HCT116 (cell line): ENCODE results near the gene BOD1L1. TPM values are rescaled to one million over a fixed set of nuclear protein-coding genes. Genes with fewer than 3 reads are reported as not detected.

Experiments used
- ATAC-seq: fragments of 200-7000 bp; cut with Tn5 transposase; 2 replicates; pipeline ENCODE4 v1.9.1; 2020; ENCODE audit warnings: mild to moderate bottlenecking, moderate library complexity
- BruUV-seq: library from RNA; stranded (reverse); fragments of 400-500 nt; replicated peaks from 2 replicates; lab custom pipeline; 2021; lab: Mats Ljungman, UMichigan
- CTCF ChIA-PET: fragments of 300-600 bp; sonication (Branson Sonifier 250); formaldehyde crosslinking; loops from one replicate; lab custom pipeline; 2021; ENCODE audit warnings: antibody characterized with exemption; lab: Charles Lee
- POLR2A ChIA-PET: fragments of 300-600, 350-600 bp; sonication (Branson Sonifier 250); formaldehyde crosslinking; loops from one replicate; lab custom pipeline; 2021; ENCODE audit warnings: antibody characterized with exemption; lab: Charles Lee
- RAD21 ChIA-PET, 2 experiments: fragments of 300-600 bp; sonication (Branson Sonifier 250); formaldehyde crosslinking; loops; one replicate each; lab custom pipeline; 2023; ENCODE audit warnings: low total read pairs in 2 of 2; ENCODE audit not compliant: uncharacterized antibody in 2 of 2, unreplicated experiment in 2 of 2, low non-redundant PET in 1 of 2; lab: Charles Lee
- DNase-seq: peaks from one replicate; pipeline ENCODE4 v3.0.0-alpha.2; 2010; ENCODE audit warnings: low read depth, low spot score
- H2AFZ ChIP-seq: fragments of 200-600 bp; shearing (Covaris generic), sonication (generic); 2 replicates; pipeline ENCODE4 v1.6.1; 2017; ENCODE audit warnings: low read depth, mixed run types, mixed read lengths, antibody characterized with exemption, low read length; ENCODE audit not compliant: poor library complexity, severe bottlenecking
- H3K27ac ChIP-seq: 2 replicates; pipeline ENCODE4 v1.5.1; 2012; ENCODE audit warnings: low read depth, low read length
- H3K27me3 ChIP-seq: fragments of 200-600 bp; sonication (generic); 2 replicates; pipeline ENCODE4 v1.6.1; 2016; ENCODE audit warnings: mixed run types, low read length, mixed read lengths; ENCODE audit not compliant: insufficient read depth
- H3K36me3 ChIP-seq, 2 experiments: fragments of 200-500 bp in 1 of 2; fragments of 200-600 bp in 1 of 2; sonication (Bioruptor generic) in 1 of 2; sonication (generic) in 1 of 2; 2 replicates each; pipeline versions ENCODE4 v1.5.1 to v1.6.1; 2014 to 2016; ENCODE audit warnings: low read length in 2 of 2, inconsistent platforms in 1 of 2, mixed read lengths in 1 of 2, mixed run types in 1 of 2; ENCODE audit not compliant: insufficient read depth in 2 of 2, control insufficient read depth in 1 of 2
- H3K4me1 ChIP-seq, 2 experiments: fragments of 200-600 bp in 1 of 2; sonication (generic) in 1 of 2; 2 replicates each; pipeline versions ENCODE4 v1.5.1 to v1.6.1; 2012 to 2017; ENCODE audit warnings: low read length in 2 of 2, inconsistent platforms in 1 of 2, mild to moderate bottlenecking in 1 of 2, mixed read lengths in 1 of 2, mixed run types in 1 of 2, moderate library complexity in 1 of 2; ENCODE audit not compliant: insufficient read depth in 2 of 2, control insufficient read depth in 1 of 2
- H3K4me2 ChIP-seq: fragments of 200-600 bp; sonication (generic); 2 replicates; pipeline ENCODE4 v1.6.1; 2017; ENCODE audit warnings: mixed run types, low read length, mixed read lengths
- H3K4me3 ChIP-seq, 2 experiments: fragments of 200-600 bp in 1 of 2; sonication (generic) in 1 of 2; replicated peaks in 1 of 2; 2 replicates each; pipeline ENCODE4 v1.5.1; 2011 to 2016; ENCODE audit warnings: low read length in 2 of 2, control low read depth in 1 of 2, low read depth in 1 of 2, mild to moderate bottlenecking in 1 of 2, mixed read lengths in 1 of 2, mixed run types in 1 of 2
- H3K79me2 ChIP-seq: fragments of 200-600 bp; sonication (generic); 2 replicates; pipeline ENCODE4 v1.6.1; 2017; ENCODE audit warnings: mild to moderate bottlenecking, mixed run types, low read length, moderate library complexity, mixed read lengths; ENCODE audit not compliant: insufficient read depth
- H3K9ac ChIP-seq: fragments of 200-600 bp; sonication (generic); 2 replicates; pipeline ENCODE4 v1.6.1; 2016; ENCODE audit warnings: low read length, mixed read lengths
- H3K9me2 ChIP-seq: fragments of 200-600 bp; sonication (generic), shearing (Covaris generic); 2 replicates; pipeline ENCODE4 v1.6.1; 2017; ENCODE audit warnings: mixed run types, mild to moderate bottlenecking, moderate library complexity; ENCODE audit not compliant: insufficient read depth
- H3K9me3 ChIP-seq, 2 experiments: fragments of 200-500 bp in 1 of 2; fragments of 200-600 bp in 1 of 2; sonication (Bioruptor generic) in 1 of 2; sonication (generic) in 1 of 2; 2 replicates each; pipeline ENCODE4 v1.6.1; 2014 to 2017; ENCODE audit warnings: low read length in 2 of 2, mixed read lengths in 2 of 2, inconsistent platforms in 1 of 2, low read depth in 1 of 2, mild to moderate bottlenecking in 1 of 2, mixed run types in 1 of 2, moderate library complexity in 1 of 2; ENCODE audit not compliant: control insufficient read depth in 1 of 2, insufficient read depth in 1 of 2
- H4K20me1 ChIP-seq: fragments of 200-600 bp; sonication (generic), shearing (Covaris generic); 2 replicates; pipeline ENCODE4 v1.6.1; 2017; ENCODE audit warnings: mixed run types, mild to moderate bottlenecking, moderate library complexity; ENCODE audit not compliant: insufficient read depth
- ATF3 ChIP-seq: IDR thresholded peaks from 2 replicates; pipeline ENCODE4 v1.6.1; 2012
- CEBPB ChIP-seq: IDR thresholded peaks from 2 replicates; pipeline ENCODE4 v1.6.1; 2012; ENCODE audit warnings: low read depth
- ELF1 ChIP-seq: IDR thresholded peaks from 2 replicates; pipeline ENCODE4 v1.6.1; 2012; ENCODE audit warnings: low read depth, borderline replicate concordance
- EZH2 ChIP-seq: fragments of 200-600 bp; sonication (generic); IDR thresholded peaks from 2 replicates; pipeline ENCODE4 v1.6.1; 2017; ENCODE audit warnings: antibody characterized with exemption, mixed run types
- EZH2phosphoT487 ChIP-seq: fragments of 200-600 bp; IDR thresholded peaks from 2 replicates; pipeline ENCODE4 v1.6.1; 2018; ENCODE audit warnings: antibody characterized with exemption, borderline replicate concordance
- JUND ChIP-seq: IDR thresholded peaks from 2 replicates; pipeline ENCODE4 v1.6.1; 2012
- MAX ChIP-seq: IDR thresholded peaks from 2 replicates; pipeline ENCODE4 v1.6.1; 2012
- POLR2AphosphoS5 ChIP-seq: IDR thresholded peaks from 2 replicates; pipeline ENCODE4 v1.6.1; 2011; ENCODE audit warnings: mild to moderate bottlenecking, low read depth, low read length, moderate library complexity
- RAD21 ChIP-seq: IDR thresholded peaks from 2 replicates; pipeline ENCODE4 v1.6.1; 2012; ENCODE audit warnings: low read depth, mild to moderate bottlenecking
- ZBTB33 ChIP-seq: IDR thresholded peaks from 2 replicates; pipeline ENCODE4 v1.6.1; 2011; ENCODE audit warnings: mild to moderate bottlenecking, low read length, moderate library complexity; ENCODE audit not compliant: insufficient replicate concordance; ENCODE audit errors: extremely low read depth
- ZNF274 ChIP-seq: fragments of 200-500 bp; sonication (Bioruptor generic); IDR thresholded peaks from 2 replicates; pipeline ENCODE4 v1.6.1; 2014; ENCODE audit warnings: mild to moderate bottlenecking, low read depth, low read length, inconsistent platforms
- intact Hi-C: fragments of 100-400 bp; cut with micrococcal nuclease; formaldehyde crosslinking; loops from 2 replicates; pipeline ENCODE4 v1.10.0; 2022
- total RNA-seq: library from RNA; stranded (reverse); gene quantifications from one replicate; pipeline ENCODE4 v1.2.1, GENCODE V29; 2021; ENCODE audit not compliant: unreplicated experiment

The BOD1L1 gene
- total RNA-seq, 1 experiment from 2014 or later: 22.4 TPM

- no peak for TF ChIP-seq EZH2phosphoT487
- TF ChIP-seq EZH2: no peak
- no peak for TF ChIP-seq JUND
- no peak for TF ChIP-seq CEBPB
- TF ChIP-seq ATF3: no peak
- TF ChIP-seq ZBTB33: no peak
- no peak for TF ChIP-seq RAD21
- no peak for TF ChIP-seq ELF1
- TF ChIP-seq MAX: no peak
- TF ChIP-seq POLR2AphosphoS5: no peak
- no peak for TF ChIP-seq ZNF274
- Histone ChIP-seq H3K4me3 (peak within 1 kb of the TSS; percentile 64 to 68), H3K27ac (peak within 1 kb of the TSS; percentile 36; the same call in 1 of the 2 replicates), H3K9me2 (no peaks in the 10 kb centered on the region), H3K4me1 (peaks cover 10 to 29% of the 10 kb centered on the region in 2 experiments), H3K9ac (peak within 1 kb of the TSS; percentile 48), H2AFZ (peak within 1 kb of the TSS; percentile 63), H3K36me3 (no peaks in the 10 kb centered on the region), H3K79me2 (no peaks in the 10 kb centered on the region), H3K9me3 (no peaks in the 10 kb centered on the region), H3K4me2 (peak within 1 kb of the TSS; percentile 66), H4K20me1 (no peaks in the 10 kb centered on the region), H3K27me3 (no peaks in the 10 kb centered on the region)
- ATAC-seq: peak; percentile 48
- POLR2A ChIA-PET: no interaction called here
- intact Hi-C loops: loop anchor here (10.0 kb wide), 1 partner anchor 139 kb away; no protein-coding TSS in a partner anchor
- no TSS peak for BruUV-seq
- DNase-seq: no peak
- CTCF ChIA-PET: no interaction called here
- RAD21 ChIA-PET: no interaction called here
Observed at GRCh38 chr4:13543839-13544605, 83.5 kb downstream of the BOD1L1 start, which contains the start of gene NKX3-2. NKX3-2 (minus strand) TSS chr4:13544508; CDS start chr4:13544414, 94 bp downstream.
